HG03457 (cell line): ENCODE results near the gene RANBP3.
"Not testable (repeated sequence)": the region's sequence is repeated elsewhere in the genome, so short reads cannot be mapped to it uniquely, and the experiment has no call there.

Source experiments
- ATAC-seq: cut with Tn5 transposase; IDR thresholded peaks from one replicate; pipeline ENCODE4 v1.9.1; 2021; ENCODE audit warnings: moderate number of reproducible peaks; ENCODE audit not compliant: unreplicated experiment

RANBP3 gene, protein sequence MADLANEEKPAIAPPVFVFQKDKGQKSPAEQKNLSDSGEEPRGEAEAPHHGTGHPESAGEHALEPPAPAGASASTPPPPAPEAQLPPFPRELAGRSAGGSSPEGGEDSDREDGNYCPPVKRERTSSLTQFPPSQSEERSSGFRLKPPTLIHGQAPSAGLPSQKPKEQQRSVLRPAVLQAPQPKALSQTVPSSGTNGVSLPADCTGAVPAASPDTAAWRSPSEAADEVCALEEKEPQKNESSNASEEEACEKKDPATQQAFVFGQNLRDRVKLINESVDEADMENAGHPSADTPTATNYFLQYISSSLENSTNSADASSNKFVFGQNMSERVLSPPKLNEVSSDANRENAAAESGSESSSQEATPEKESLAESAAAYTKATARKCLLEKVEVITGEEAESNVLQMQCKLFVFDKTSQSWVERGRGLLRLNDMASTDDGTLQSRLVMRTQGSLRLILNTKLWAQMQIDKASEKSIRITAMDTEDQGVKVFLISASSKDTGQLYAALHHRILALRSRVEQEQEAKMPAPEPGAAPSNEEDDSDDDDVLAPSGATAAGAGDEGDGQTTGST

DNA sequence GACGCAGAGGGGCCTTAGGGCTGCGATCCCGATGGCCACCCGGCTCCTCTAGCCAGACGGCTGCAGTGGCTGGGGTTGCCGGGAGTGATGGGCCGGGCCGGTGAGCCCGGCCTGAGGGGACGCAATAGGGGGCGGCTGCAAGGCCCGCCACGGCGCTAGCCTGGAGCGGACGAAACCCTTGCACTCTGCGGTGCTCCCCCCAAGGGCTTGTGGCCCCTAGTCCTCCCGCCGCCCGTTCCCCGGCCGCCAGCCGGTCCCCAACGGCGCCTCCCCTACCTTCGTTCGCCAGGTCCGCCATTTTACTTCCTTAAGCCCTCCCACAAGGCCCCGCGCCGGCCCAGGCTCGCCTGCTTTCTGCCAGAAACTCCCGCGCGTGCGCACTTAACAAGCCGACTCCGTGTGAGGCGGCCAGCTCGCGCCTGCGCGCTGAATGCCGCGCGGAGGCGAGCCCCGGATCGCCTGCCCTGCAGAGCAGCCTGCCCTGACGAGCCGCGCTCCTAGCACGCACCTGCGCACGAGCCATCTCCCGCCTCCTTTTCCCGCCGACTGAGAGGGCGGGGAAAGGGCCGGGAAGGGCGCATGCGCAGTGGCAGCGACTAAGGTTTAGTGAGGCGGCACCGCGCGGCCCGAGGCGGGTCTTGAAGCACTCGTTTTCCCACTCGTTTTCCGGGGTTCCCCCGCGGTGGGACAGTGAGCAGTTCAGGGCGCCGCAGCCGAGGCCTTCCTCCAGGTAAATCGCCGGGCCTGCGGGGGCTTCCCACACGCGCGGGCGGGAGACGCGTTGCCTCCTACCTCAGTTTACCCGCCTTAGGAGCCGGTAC, at the start of gene RANBP3:
Gene RANBP3 (minus strand): TSS at position 356 of the 821 bp plus-strand sequence. CDS start 58 bp downstream, at position 298.
- ATAC-seq, result peak; percentile 84

DNA sequence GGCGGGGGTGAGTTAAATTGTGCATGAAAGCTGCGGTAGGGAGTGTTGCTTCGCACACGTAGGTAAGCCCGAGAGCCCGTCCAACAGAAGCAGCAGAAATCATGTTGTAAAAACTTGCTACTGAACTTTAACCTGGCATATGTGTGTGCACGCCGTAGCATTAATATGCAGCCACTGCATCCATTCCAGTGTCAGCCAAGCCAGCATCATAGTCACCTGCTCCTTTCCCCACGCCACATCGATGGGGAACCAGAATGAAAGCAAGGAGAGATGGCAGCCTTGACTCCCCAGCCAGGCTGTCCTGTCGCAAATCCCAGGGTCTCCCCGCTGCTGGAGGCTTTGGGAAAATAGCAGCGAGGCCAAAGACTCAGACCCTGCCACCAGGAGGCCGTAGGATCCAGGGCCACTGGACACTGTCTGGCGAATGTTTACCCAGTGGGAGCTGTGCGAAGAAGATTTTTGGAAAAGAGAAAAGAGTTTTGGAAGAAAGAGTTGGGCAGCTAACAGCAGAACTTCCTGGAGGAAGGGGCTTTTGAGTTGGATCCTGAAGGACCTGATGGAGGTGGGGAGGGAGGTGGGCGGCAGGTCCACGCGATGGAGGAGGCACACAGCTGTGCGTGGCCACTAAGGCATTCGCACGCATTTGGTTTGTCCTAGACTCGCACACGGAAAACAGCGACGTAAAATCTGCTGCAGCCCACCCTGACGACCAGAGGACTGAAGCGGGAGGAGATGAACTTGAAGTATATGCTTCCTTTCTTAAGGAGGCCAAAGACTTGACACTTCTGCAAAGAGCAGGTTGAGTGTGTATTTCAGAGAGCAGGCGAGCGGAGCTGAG, 48.7 kb upstream of the RANBP3 start:
- no peak for ATAC-seq

DNA sequence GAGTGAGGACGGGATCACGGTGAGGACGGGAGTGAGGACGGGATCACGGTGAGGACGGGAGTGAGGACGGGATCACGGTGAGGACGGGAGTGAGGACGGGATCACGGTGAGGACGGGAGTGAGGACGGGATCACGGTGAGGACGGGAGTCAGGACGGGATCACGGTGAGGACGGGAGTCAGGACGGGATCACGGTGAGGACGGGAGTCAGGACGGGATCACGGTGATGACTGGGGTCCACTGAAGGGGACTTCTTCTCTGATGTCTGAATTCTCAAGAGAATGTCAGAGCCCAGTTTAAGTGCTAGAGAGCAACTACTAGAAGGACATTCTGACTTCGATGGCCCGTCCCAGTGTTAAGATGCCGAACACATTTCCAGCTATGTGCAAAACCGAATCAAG, 46.8 kb upstream of the RANBP3 start:
- ATAC-seq, result not testable (repeated sequence)

DNA sequence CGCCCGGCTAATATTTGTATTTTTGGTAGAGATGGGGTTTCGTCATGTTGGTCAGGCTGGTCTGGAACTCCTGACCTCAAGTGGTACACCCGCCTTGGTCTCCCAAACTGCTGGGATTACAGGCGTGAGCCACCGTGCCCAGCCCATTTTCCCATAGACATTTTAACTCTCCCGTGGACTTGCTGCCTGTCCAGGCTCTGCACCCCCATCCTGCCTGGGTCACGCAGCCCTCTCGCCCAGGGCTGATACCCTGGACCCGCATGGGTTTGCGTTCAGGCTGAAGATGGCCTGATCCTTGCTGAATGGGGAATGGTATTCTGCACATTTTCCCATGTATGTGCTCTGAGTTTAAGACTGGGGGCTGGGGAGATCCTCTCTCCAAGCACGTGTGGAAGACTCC, 46.0 kb upstream of the RANBP3 start:
- ATAC-seq, result no peak

- ATAC-seq, result no peak
Measured at GRCh38 chr19:6023085-6023682, 45.2 kb upstream of the RANBP3 start.

GRCh38 chr19:6022570-6023064, 44.7 kb upstream of the RANBP3 start:
- no peak for ATAC-seq

GRCh38 chr19:6021878-6022569, 44.1 kb upstream of the RANBP3 start:
- no peak for ATAC-seq

- ATAC-seq, result no peak
Measured at GRCh38 chr19:6020972-6021805, 43.2 kb upstream of the RANBP3 start.

DNA sequence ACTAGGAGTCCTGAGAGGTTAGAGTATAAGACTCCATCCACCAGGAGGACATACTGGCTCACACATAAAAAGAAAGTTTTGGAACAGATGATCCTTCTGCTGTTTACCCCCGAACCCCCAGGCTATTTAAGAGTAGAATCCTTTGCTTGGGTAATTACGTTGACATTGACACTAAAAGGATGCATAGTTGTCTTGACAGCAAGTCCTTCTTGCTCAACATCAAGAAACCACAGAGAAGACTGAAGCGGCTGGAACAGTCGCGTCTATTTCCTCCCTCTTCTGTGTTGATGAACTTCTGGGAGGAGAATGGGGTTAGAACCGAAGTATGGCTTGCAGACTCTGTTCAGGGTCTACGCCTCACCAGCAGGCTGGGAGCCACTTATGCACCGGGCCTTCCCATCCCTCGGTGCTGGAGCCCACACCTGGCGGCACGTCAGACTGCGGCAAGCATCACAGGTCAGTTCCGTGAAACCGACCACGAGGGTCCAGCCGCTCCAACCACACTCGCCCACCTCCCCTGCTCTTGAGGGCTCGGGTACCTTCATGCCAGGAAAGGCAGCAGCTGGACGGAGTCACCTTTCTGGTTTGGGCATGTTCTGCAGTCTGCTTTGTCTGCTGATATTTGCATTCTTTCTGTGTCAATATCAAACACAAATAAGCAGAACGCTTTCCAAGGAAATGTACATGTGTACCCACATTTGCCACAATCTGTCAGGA, 42.4 kb upstream of the RANBP3 start:
- no peak for ATAC-seq

GRCh38 chr19:6018786-6019185, 40.8 kb upstream of the RANBP3 start:
- no peak for ATAC-seq

DNA sequence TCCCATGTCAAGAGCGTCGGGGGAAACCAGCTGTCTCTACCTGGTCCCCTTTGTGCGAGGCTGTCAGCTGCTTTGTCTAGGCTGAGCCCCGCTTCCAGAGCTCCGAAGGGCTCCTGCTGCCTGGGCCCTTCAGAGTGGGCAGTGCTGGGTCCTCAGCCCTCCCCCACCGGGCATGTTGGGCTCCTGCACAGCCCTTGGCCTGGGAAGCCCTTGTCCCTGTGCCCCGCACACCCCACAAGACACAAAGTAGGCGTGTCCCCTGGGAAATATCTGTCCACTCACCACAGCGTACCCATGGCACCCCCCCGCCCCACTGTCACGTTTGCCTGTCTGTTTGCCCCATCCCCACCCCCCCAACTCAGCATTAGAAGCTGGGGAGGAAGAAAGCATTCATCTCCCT, 39.6 kb upstream of the RANBP3 start:
- ATAC-seq, result no peak

DNA sequence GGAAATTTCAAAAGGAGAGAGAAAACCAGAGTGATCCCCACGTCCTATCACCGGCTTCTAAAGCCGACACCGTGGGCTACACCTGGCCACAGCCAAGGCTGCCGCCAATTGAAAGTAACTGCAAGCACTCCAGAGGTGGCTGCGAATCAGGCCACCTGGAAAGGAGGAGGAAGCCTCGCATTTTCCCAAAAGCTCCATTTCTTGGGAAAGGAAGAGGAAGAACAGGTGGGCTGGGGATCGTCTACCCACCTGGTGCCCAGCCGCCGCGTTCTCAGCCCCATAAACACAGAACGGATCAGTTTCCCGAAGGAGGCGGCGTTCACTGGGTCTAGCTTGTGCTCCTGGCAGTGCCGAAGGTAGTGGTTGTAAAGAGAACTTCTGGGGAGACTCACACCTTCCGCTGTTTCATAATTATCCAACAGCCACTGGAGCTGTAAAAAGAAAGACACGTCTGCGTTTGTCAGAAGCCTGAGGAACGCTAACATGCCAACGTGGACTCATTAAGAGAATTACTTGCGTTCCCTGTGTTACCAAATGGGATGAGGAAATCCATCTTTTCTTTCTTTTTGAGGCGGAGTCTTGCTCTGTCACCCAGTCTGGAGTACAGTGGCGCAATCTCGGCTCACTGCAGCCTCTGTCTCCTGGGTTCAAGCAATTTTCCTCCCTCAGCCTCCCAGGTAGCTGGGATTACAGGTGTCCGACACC, 38.1 kb upstream of the RANBP3 start:
- ATAC-seq, result no peak

GRCh38 chr19:6014551-6015135, 36.7 kb upstream of the RANBP3 start:
- ATAC-seq, result no peak

DNA sequence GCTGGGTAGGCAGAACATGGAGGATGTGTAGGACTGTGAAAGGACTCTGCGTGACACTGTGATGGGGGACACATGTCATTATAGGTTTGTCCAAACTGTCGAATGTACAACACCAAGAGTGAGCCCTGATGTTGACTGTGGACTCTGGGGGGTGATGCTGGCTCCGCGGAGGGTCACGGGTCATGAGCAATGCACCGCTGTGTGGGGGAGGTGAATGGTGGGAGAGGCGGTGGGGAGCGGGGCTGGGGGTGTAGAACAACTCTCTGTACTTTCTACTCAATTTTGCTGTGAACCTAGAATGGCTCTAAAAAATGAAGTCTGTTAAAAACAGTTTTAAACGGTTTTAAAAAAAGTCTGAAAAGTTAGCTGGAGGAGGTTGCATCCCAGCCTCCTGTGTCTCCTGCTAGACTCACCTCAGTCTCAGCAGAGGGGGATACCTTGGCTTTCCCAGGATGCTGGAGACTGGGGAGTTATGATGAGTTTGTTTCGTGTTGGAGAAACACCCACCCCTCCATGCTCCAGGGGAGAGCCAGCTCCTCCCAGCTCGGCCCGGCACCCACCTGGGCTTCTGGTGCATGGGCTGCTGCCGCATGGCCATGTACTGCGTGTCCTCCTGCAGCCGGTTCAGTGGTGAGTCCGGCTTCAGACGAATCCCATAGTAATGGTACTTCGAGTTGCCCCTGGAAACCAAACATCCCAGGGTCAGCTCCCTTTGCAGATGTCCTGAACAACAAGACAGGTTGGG, 34.7 kb upstream of the RANBP3 start:
- ATAC-seq, result no peak

DNA sequence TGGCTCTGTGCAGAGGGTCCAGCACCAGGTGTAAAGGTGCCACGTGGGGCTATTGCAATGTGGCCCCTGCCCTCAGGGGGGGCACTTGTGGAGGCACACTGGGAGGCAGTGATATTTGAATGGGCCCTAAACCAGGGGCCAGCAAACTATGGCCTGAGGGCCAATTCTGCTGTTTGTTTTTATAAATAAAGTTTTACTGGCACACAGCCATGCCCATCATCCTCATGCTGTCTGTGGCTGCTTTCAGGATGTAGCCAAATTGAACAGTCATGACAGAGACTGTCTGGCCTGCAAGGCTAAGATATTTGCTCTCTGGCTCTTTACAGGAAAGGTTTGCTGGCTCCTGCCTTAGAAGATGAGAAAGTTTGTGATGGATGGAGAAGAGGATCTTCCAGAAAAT, 33.9 kb upstream of the RANBP3 start:
- no peak for ATAC-seq

- no peak for ATAC-seq
Measured at GRCh38 chr19:6011206-6011605, 33.3 kb upstream of the RANBP3 start.
